ENCODE data around the gene ITPKC.
"Not testable (repeated sequence)": the region's sequence is repeated elsewhere in the genome, so short reads cannot be mapped to it uniquely, and the experiment has no call there.

The ITPKC gene

DNA sequence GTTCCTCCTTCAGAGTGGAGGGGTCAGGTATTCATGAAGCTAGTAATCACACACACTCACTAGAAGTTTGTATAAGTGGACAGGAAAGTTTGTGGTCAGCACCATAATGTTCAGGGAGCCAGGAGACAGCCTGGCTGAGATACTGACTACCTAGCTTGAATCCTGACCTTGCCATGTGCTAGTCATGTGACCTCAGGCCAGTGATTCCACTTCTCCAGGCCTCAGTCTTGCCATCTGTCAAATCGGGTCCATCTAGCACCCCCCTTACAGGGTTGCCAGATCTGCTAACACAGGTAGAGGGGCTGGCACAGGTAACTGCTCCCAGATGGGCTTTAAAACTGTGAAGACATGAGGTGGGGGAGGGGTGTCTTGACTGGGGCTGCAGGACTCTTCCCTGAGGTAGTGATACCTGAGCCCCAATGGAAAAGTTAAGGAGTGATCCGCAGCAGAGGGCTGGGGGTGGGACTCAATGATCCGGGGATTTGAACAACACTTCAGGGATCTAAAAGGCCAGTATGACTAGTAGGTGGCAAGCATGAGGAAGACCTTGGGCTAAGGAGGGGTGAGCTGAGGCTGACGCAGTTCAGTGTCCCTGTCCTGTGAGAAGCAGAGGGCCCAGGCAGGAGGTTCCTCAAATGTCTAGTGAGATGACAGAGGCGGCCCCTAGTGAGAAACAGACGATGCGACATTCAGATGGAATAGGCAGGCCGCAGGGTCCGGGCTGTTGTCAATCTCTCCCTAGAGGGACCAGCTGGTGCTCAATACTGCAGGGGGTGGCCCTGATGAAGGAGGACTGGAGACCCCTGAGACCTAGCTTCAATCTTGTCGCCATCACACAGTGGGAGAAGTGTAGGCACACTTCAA is 24.8 kb downstream of the ITPKC start:
- DNase-seq (ENCODE audit: low read depth) = no peak

DNA sequence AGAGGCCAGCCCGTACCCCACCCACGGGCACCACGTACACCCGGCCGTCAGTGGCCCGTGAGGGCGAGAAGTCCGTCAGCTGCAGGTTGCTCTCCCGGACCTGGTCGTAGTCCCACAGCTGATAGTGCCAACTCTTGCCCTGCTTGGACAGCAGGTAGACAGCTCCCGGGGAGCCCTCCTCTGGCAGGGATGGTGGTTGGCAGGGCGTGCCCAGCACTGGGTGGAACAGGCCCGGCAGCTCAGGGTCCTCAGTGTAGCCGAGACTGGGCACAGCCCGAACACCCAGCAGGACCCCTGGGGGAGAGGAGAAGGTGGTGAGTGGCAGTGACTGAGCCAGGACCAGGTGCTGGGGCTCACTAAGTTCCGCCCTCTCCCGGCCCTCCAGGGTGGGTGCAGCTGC is 25.6 kb downstream of the ITPKC start:
- DNase-seq (ENCODE audit: low read depth) = no peak

GRCh38 chr19:40742886-40743285 is 26.0 kb downstream of the ITPKC start:
- DNase-seq (ENCODE audit: low read depth) = no peak

DNA sequence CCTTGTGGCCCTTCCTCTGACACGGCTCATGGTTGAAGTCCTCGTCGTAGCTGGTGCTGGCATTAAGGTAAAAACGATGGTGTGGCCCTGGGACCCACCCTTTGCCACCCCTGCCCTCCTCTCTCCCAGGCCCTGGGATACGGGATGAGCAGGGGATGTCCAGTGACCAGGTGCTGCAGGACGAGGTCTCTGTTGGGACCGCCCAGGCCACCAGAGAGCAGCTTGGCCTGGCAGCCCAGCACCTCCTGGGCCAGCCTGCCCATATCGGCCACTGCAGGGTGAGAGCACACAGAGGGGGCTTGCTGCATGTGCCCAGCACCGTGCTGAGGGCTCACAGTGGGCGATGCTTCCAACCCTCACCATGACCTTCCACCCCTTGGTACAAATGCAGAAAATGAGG is 27.0 kb downstream of the ITPKC start:
- DNase-seq (ENCODE audit: low read depth) = no peak

DNA sequence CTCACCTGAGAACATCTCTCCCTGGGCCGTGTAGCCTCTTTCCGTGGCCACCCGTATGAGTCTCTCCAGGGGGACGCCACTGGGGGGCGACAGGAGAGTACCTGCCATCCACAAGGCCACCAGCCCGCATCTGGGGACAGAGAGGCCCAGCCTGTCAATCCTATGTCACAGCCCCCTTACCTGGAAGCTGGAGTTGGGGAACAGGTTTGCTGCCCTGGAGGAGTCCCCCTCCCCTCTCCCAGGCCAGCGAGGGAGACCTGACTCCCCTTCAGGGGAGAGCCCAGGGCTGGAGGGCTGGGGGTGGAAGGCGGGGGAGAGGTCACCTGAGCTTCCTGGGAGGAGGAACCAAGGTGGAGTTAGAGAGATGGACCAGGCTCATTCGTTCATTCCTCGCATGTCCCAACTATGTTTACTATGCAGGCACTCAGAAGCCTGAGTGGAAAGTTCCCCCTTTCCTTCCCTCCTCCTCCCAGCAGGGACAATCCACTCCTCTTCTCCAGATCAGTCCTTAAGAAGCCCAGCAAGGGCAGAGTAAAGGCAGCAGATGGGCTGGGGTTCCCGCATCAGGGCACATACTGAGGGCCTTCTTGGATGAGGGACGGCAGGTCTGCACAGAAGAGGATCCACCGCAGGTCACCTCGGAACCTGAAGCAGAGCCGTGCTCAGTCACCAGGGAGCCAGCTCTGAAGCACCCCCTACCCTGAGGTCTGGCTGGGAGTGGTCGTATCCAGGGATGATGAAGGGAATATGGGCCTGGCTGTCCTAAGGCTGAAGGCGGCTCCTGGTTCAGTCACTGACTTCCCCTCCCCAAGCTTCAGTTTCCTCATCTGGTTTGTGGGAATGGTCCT is 27.9 kb downstream of the ITPKC start:
- no peak for DNase-seq (ENCODE audit: low read depth)

DNA sequence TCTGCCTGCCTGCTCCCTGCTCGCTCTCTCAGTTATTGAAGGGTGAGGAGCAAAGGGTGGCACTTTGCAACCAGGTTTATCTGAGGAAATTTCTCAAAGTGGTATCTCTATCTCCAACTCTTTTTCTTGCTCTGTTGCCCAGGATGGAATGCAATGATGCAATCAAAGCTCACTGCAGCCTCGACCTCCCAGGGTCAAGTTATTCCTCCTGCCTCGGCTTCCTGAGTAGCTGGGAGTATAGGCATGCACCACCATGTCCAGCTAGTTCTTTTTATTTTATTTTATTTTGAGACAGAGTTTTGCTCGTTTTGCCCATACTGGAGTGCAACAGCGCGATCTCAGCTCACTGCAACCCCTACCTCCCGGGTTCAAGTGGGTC is 28.5 kb downstream of the ITPKC start:
- no peak for DNase-seq (ENCODE audit: low read depth)

DNA sequence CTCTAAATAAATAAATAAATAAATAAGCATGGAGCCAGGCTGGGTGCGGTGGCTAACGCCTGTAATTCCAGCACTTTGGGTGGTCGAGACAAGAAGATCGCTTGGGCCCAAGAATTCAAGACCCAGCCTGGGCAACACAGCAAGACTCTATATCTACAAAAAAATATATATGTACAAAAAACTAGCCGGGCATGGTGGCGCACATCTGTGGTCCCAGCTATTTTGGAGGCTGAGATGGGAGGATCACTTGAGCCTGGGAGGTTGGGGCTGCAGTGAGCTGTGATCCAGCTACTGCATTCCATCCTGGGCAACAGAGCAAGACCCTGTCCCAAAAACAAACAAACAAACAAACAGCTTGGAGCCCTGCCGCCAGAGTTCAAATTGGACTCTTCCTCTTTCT is 30.6 kb downstream of the ITPKC start:
- DNase-seq (ENCODE audit: low read depth) = no peak

GRCh38 chr19:40750058-40750873 is 33.4 kb downstream of the ITPKC start, which contains the start of gene ACTMAP:
Gene ACTMAP, minus strand, starts transcription at chr19:40750477. Its CDS starts 674 bp downstream, at chr19:40749803.
- peak; percentile 99 for DNase-seq (ENCODE audit: low read depth)

GRCh38 chr19:40750874-40751537 is 34.1 kb downstream of the ITPKC start, which contains the start of gene SNRPA:
Gene SNRPA, plus strand, starts transcription at chr19:40751203. Its CDS starts 206 bp downstream, at chr19:40751409.
- peak; percentile 87 for DNase-seq (ENCODE audit: low read depth)

DNA sequence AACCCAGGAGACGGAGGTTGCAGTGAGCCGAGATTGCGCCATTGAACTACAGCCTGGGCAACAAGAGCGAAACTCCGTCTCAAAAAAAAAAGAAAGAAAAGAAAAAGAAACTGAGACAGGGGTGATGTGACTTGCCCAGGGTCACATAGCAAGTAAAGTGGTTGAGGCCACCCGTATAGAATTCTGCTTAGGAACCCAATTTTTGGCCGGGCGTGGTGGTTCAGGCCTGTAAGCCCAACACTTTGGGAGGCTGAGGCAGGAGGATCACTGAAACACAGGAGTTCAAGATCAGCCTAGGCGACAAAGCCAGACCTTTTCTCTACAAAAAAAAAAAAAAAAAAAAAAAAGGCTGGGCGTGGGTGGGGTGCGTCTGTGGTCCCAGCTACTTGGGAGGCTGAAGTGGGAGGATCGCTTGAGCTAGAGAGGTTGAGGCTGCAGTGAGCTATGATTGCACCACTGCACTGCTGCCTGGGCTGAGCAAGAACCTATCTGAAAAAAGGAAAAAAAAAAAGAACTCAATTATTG is 35.4 kb downstream of the ITPKC start:
- no peak for DNase-seq (ENCODE audit: low read depth)

DNA sequence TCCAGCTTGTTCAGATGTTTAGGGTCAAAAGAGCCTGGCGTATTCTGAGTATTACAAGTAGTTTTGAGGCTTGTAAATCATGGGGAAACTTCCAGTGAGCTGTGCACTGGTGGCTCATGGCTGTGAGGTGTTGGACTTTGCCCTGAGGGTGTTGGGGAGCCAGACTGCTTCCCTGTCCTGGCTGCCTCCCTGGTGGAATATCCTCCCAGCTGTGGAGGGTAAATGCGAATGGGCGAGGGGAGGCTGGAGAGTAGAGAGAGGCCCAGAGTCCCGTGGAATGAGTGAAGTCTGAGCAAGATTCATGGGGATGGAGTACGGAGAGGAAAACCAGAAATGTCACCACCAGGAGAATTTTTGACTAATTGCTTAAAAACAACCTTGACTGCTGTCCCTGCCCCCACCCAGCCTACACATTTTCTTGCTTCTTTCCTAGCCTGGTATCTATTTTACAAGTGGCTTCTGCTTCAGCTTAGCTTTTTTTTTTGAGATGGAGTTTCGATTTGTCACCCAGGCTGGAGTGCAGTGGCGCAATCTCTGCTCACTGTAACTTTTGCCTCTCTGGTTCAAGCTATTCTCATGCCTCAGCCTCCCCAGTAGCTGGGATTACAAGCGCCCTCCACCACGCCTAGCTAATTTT is 37.8 kb downstream of the ITPKC start:
- no peak for DNase-seq (ENCODE audit: low read depth)

GRCh38 chr19:40755248-40755624 is 38.3 kb downstream of the ITPKC start:
- DNase-seq (ENCODE audit: low read depth) = no peak

GRCh38 chr19:40755791-40756190 is 38.9 kb downstream of the ITPKC start:
- no peak for DNase-seq (ENCODE audit: low read depth)

DNA sequence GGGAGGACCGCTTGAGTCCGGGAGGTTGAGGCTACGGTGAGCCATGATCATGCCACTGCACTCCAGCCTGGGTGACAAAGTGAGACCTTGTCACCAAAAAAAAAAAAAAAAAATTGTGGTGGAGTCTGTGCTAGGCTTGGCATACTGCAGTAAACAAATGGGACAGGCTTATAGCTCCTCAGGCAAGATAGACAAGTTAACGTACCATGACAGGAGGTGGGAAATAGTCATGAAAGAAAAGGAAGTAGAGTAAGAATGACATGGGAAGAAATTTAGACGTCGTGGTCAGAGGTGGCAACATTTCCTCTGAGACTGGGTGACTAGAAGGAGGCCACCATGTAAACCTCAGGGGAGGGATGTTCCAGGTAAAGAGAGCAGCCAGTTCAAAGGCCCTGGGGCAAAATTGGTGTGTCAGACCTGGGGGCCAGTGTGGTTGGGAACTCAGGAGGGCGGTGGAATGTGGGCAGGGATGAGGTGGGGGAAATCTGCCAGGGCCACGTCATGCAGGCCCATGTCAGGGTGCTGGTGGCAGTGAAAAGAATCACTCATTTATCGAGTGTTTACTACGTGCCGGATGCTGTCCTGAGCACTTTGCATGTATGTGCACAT is 39.7 kb downstream of the ITPKC start:
- DNase-seq (ENCODE audit: low read depth) = no peak

DNA sequence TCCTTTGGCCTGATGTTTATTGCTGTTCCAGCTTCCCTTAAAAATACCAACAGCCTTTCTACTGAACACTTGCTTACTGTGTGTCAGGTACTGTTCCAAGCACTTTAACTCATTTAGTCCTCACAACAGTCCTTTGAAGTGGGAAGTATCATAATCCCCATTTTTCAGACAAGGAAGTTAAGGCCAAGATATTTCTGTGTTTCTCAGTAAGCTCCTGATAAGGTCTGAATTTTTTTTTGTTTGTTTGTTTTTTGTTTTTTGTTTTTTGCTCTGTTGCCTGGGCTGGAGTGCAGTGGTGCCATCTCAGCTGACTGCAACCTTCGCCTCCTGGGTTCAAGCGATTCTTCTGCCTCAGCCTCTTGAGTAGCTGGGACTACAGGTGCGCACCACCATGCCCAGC is 41.6 kb downstream of the ITPKC start:
- no peak for DNase-seq (ENCODE audit: low read depth)

DNA sequence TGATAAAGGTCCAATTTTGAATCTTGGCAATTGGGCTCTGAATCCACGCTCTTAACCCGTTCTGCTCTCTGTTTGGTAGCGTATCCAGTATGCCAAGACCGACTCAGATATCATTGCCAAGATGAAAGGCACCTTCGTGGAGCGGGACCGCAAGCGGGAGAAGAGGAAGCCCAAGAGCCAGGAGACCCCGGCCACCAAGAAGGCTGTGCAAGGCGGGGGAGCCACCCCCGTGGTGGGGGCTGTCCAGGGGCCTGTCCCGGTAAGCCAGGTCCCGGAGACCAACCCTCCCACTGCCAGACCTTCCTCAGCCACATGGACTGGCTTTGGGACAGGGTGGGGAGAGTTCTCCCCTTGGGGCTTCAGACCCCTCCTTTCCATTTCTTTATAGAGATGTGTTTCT is 42.4 kb downstream of the ITPKC start:
- DNase-seq (ENCODE audit: low read depth) = no peak

GRCh38 chr19:40762754-40763470 is 46.0 kb downstream of the ITPKC start:
- DNase-seq (ENCODE audit: low read depth) = no peak

- DNase-seq (ENCODE audit: low read depth) = no peak
Observed at GRCh38 chr19:40763526-40763925, 46.6 kb downstream of the ITPKC start.

DNA sequence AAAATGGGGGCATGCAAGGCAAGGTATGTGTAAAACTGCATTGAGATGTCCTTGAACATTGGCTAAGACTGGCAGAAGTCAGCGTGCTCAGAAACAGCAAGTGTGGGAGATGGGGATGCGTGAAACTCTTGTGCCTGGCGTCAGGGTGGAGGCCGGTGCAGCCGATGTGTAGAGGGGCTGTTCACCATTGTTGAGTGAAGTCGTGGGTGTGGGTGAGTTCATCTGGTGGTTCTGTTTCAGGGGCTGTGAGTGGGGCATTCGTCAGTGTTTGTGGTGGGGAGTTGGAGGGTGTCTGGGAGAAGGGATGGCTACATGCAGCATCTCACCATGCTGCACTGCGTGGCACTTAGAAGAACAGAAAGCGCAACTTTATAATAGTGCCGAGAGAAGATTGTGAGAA is 47.1 kb downstream of the ITPKC start:
- DNase-seq (ENCODE audit: low read depth) = no peak

GRCh38 chr19:40766385-40766784 is 49.5 kb downstream of the ITPKC start:
- DNase-seq (ENCODE audit: low read depth) = not testable (repeated sequence)

Data from stimulated activated CD8-positive, alpha-beta memory T cell treated with anti-CD3 and anti-CD28 coated beads, Interleukin-15, amount 100 ng/mL, for 1 hour (primary cell).